ENCODE data around the gene CCDC183. TPM values are rescaled to one million over a fixed set of nuclear protein-coding genes. Genes with fewer than 3 reads are reported as not detected.

Gene CCDC183
- total RNA-seq, 1 experiment from 2014 or later: 1.1 TPM

DNA sequence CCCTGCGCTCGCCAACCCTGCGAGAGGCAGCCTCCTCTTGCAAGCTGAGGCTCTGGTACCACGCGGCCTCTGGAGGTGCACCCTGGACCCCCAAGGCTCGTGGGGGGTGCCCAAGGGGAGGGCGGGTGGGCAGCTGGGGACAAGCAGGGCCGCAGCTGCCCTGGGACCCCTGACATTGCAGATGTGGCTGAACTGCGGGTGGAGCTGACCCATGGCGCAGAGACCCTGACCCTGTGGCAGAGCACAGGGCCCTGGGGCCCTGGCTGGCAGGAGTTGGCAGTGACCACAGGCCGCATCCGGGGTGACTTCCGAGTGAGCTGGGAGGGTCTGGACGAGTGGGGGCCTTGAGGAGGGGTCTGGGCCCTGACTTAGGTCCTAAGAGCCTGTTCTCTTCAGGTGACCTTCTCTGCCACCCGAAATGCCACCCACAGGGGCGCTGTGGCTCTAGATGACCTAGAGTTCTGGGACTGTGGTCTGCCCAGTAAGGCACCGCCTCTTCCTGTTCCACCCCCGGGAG, 57.5 kb downstream of the CCDC183 start:
- no peak for DNase-seq
- Histone ChIP-seq H2BK15ac (ENCODE audit: low read depth, low read length) (no peak overlapping the region), H3T11ph (ENCODE audit: low read length) (no peak overlapping the region), H3K79me1 (ENCODE audit: insufficient read depth, low read depth, low read length, poor library complexity, severe bottlenecking) (no peaks in the 10 kb centered on the region), H3K56ac (ENCODE audit: insufficient read length, low read depth, low read length) (no peak overlapping the region), H3K9ac (ENCODE audit: extremely low read depth, insufficient read length, low read length) (no peak overlapping the region), H3K27ac (ENCODE audit: insufficient read length, low read depth, low read length) (no peak overlapping the region), H3K4ac (ENCODE audit: low read depth, low read length) (no peak overlapping the region), H3K23me2 (ENCODE audit: insufficient read length, low read depth, low read length, poor library complexity, severe bottlenecking) (no peaks in the 10 kb centered on the region), H4K5ac (ENCODE audit: insufficient read length, low read depth, low read length) (no peak overlapping the region), H2BK12ac (ENCODE audit: insufficient read length, low read depth, low read length) (no peak overlapping the region), H3K9me3 (ENCODE audit: control insufficient read depth, low read depth, low read length) (no peaks in the 10 kb centered on the region), H4K8ac (replicated peaks; ENCODE audit: insufficient read length, low read depth, low read length) (no peak overlapping the region), H2BK120ac (ENCODE audit: low read depth, low read length, poor library complexity, severe bottlenecking) (no peak overlapping the region), H2AK5ac (ENCODE audit: insufficient read length, low read length) (no peak overlapping the region), H3K4me1 (ENCODE audit: insufficient read depth, low read length) (no peaks in the 10 kb centered on the region), H3K14ac (ENCODE audit: insufficient read depth, low read length) (no peak overlapping the region), H4K20me1 (ENCODE audit: control insufficient read depth, insufficient read depth, insufficient read length) (no peaks in the 10 kb centered on the region), H2BK5ac (ENCODE audit: insufficient read length, low read length) (no peak overlapping the region), H3K79me2 (ENCODE audit: insufficient read depth, low read length) (no peaks in the 10 kb centered on the region), H4K91ac (ENCODE audit: insufficient read length, low read depth, low read length) (no peak overlapping the region), H3K23ac (ENCODE audit: insufficient read length, low read depth, low read length) (no peak overlapping the region), H2AFZ (ENCODE audit: low read length) (no peak overlapping the region), H3K18ac (ENCODE audit: insufficient read length, low read depth, low read length) (no peak overlapping the region), H3K4me2 (ENCODE audit: insufficient read depth, insufficient read length, low read length) (no peak overlapping the region), H3K27me3 (ENCODE audit: insufficient read depth, low read length) (no peaks in the 10 kb centered on the region), H2BK20ac (ENCODE audit: low read depth, low read length, poor library complexity, severe bottlenecking) (no peak overlapping the region)
- H3K27me3 Mint-ChIP-seq (ENCODE audit: low read depth): peaks cover 2% of the 10 kb centered on the region
- H3K27ac Mint-ChIP-seq: no peak overlapping the region
- TF ChIP-seq, protein P1, sequence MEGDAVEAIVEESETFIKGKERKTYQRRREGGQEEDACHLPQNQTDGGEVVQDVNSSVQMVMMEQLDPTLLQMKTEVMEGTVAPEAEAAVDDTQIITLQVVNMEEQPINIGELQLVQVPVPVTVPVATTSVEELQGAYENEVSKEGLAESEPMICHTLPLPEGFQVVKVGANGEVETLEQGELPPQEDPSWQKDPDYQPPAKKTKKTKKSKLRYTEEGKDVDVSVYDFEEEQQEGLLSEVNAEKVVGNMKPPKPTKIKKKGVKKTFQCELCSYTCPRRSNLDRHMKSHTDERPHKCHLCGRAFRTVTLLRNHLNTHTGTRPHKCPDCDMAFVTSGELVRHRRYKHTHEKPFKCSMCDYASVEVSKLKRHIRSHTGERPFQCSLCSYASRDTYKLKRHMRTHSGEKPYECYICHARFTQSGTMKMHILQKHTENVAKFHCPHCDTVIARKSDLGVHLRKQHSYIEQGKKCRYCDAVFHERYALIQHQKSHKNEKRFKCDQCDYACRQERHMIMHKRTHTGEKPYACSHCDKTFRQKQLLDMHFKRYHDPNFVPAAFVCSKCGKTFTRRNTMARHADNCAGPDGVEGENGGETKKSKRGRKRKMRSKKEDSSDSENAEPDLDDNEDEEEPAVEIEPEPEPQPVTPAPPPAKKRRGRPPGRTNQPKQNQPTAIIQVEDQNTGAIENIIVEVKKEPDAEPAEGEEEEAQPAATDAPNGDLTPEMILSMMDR (conservative IDR thresholded peaks at IDR 0.05): peak; percentile 28; the same call in 2 of the 3 replicates
- H3K4me1 Mint-ChIP-seq: peaks cover 2 to 5% of the 10 kb centered on the region in 2 experiments; a peak in 3 of 4 replicates
- H3K9me3 Mint-ChIP-seq: no peaks in the 10 kb centered on the region
- H3K36me3 Mint-ChIP-seq (ENCODE audit: insufficient read depth in 1 of 3, low read depth in 3 of 3): peaks cover 0 to 12% (median 10%) of the 10 kb centered on the region in 3 experiments; a peak in 4 of 7 replicates
- H3K4me3 Mint-ChIP-seq: no peak overlapping the region
- WGBS (ENCODE audit: extremely low coverage, insufficient read length, low lambda C conversion rate): no CpG with 5 or more reads among the region's 18 CpGs
